ENCODE results near the gene RBM22.

- peak; percentile 7 for TF ChIP-seq CTCF (IDR thresholded peaks at IDR 0.05; ENCODE audit: poor library complexity)
- TF ChIP-seq EZH2phosphoT487 (IDR thresholded peaks at IDR 0.05; ENCODE audit: low read depth, severe bottlenecking, unreplicated experiment), result no peak
- TF ChIP-seq EZH2 (IDR thresholded peaks at IDR 0.05; ENCODE audit: borderline replicate concordance), result no peak
These were observed 47.6 kb downstream of the RBM22 start for GRCh38 chr5:150653145-150653761.
